Measurements from ENCODE around the gene SIN3A.

Gene SIN3A

GRCh38 chr15:75460646-75461045 is 9.2 kb upstream of the SIN3A start:
- TF ChIP-seq ZFX (IDR thresholded peaks at IDR 0.05; ENCODE audit: borderline replicate concordance) = no peak
- no peak for TF ChIP-seq CTCF (IDR thresholded peaks at IDR 0.05)
- H3K27ac ChIP-seq = peak overlapping the region; percentile 58

- H3K27ac ChIP-seq = peak overlapping the region; percentile 58; the same call in 1 of the 2 replicates
- TF ChIP-seq CTCF (IDR thresholded peaks at IDR 0.05) (no peak), ZFX (IDR thresholded peaks at IDR 0.05; ENCODE audit: borderline replicate concordance) (no peak)
Measured at GRCh38 chr15:75459581-75459980, 8.1 kb upstream of the SIN3A start.

- H3K27ac ChIP-seq = peak overlapping the region; percentile 98; the same call in 1 of the 2 replicates
- TF ChIP-seq ZFX (IDR thresholded peaks at IDR 0.05; ENCODE audit: borderline replicate concordance) (no peak), CTCF (IDR thresholded peaks at IDR 0.05) (no peak)
Measured at GRCh38 chr15:75456710-75457109, 5.2 kb upstream of the SIN3A start.

- TF ChIP-seq CTCF (IDR thresholded peaks at IDR 0.05) (no peak), ZFX (IDR thresholded peaks at IDR 0.05; ENCODE audit: borderline replicate concordance) (no peak)
- H3K27ac ChIP-seq = peak overlapping the region; percentile 98
Measured at GRCh38 chr15:75455982-75456531, 4.6 kb upstream of the SIN3A start.

GRCh38 chr15:75455424-75455981 is 4.0 kb upstream of the SIN3A start:
- TF ChIP-seq CTCF (IDR thresholded peaks at IDR 0.05) (no peak), ZFX (IDR thresholded peaks at IDR 0.05; ENCODE audit: borderline replicate concordance) (no peak)

GRCh38 chr15:75454471-75455378 is 3.2 kb upstream of the SIN3A start:
- TF ChIP-seq CTCF (IDR thresholded peaks at IDR 0.05) (no peak), ZFX (IDR thresholded peaks at IDR 0.05; ENCODE audit: borderline replicate concordance) (no peak)
- peak overlapping the region; percentile 98 for H3K27ac ChIP-seq

More at GRCh38 chr15:75455424-75455981, 4.0 kb upstream of the SIN3A start:
- peak overlapping the region; percentile 98 for H3K27ac ChIP-seq
